Cardiac fibroblast (primary cell): ENCODE results near the gene ARPC5L.

Experiments used
- DNase-seq, 2 donors: peaks; one replicate each; pipeline versions ENCODE4 v3.0.0 to v3.0.0-alpha.2; 2010; ENCODE audit warnings: low read depth in 2 of 2
- H3K4me3 ChIP-seq, 2 donors: replicated peaks in 1 of 2; 1 replicate in 1 of 2; 2 replicates in 1 of 2; pipeline ENCODE4 v1.5.1; 2011; ENCODE audit warnings: low read depth in 2 of 2, low read length in 2 of 2, mild to moderate bottlenecking in 2 of 2, moderate library complexity in 1 of 2
- TF ChIP-seq, protein P1 (sequence below): IDR thresholded peaks from one replicate; pipeline ENCODE4 v1.5.1; 2011; ENCODE audit warnings: low read depth, mild to moderate bottlenecking, low read length, inconsistent platforms

ARPC5L gene

DNA sequence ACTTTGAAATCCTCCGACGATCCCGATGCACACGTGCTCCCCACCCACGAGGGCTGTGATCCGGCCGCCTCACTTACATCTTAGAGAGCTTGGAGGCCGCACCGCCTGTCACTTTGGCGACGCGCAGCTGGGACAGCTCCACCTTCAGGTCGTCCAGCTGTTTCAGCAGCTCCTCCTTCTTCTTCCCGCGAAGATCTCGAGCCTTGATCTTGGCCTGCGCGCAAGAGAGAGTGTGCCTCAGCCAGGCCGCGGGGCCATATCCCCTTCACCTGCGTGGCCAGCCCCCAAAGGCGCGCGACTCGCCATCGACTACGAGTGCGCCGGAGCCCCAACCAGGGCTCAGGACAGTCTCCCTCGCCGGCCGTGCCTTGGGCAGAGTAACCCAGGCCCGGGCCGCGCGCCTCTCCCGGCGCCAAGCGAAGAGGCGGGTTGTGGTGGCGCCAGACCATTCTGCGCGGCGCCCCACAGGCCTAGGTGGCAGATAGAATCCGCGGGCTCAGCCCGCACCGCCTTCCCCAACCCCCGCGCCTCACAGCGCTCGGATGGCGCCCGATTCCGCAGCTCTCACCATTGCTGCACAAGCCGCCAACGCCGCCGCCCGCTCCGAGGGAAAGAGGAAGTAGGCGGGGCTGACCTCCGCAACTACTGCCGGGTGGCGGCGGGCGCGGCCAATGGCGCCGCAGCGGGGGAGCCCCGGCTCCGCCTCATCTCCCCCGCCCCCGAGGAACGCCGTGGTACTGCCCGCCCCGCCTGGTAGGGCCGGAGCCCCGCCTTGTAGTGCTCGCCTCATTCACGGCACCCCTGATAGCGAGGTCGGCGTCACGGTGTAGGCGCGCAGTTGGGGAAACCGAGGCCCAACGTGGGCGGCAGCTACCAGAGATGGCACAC lies at the start of gene ARPC5L, which contains the start of gene RPL35:
ARPC5L (plus strand) TSS at position 789 of the 888 bp plus-strand sequence. CDS start 7,161 bp downstream, outside the sequence.
RPL35 (minus strand) TSS at position 616 of the 888 bp plus-strand sequence; CDS start at position 571, 45 bp downstream.
- DNase-seq = peak; percentile 92 to 96
- peak within 1 kb of the TSS; percentile 80 to 81 for H3K4me3 ChIP-seq
- TF ChIP-seq, protein P1, sequence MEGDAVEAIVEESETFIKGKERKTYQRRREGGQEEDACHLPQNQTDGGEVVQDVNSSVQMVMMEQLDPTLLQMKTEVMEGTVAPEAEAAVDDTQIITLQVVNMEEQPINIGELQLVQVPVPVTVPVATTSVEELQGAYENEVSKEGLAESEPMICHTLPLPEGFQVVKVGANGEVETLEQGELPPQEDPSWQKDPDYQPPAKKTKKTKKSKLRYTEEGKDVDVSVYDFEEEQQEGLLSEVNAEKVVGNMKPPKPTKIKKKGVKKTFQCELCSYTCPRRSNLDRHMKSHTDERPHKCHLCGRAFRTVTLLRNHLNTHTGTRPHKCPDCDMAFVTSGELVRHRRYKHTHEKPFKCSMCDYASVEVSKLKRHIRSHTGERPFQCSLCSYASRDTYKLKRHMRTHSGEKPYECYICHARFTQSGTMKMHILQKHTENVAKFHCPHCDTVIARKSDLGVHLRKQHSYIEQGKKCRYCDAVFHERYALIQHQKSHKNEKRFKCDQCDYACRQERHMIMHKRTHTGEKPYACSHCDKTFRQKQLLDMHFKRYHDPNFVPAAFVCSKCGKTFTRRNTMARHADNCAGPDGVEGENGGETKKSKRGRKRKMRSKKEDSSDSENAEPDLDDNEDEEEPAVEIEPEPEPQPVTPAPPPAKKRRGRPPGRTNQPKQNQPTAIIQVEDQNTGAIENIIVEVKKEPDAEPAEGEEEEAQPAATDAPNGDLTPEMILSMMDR = no peak

DNA sequence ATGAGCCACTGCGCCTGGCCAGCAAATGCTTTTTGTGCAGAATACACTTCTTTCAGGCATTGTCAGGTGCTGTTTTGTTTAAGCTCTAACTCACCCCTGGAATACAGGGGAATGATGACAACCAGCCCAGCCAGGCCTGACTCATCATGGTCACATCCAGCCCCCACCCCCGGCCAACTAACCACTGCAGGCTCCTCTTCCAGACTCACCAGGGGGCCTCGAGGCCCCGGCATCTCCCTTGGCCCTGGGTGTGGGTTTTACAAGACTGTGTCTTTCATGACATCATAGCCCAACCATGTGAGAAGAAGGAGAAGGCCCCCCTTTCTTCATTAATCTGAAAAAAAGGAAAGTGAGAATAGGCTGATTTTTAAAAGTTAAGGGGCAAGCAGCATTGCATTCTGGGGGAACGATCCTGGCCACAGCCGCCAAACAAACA lies 49.5 kb upstream of the ARPC5L start:
- TF ChIP-seq, protein P1 = no peak
- H3K4me3 ChIP-seq = no peak overlapping the region
- peak; percentile 92 to 95 for DNase-seq

DNA sequence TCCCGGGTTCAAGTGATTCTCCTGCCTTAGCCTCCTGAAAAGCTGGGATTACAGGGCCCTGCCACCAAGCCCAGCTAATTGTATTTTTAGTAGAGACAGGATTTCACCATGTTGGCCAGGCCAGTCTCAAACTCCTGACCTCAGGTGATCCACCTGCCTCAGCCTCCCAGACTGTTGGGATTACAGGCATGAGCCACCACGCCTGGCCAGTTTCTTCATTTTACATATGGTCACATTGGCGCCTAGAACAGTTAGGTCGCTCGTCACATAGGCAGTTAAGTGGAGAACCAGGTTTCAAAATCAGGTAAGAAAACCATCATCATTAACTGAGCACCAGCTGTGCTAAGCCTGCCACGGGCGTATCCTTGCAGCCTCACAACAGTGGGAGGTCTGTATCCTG lies 48.9 kb upstream of the ARPC5L start:
- DNase-seq = no peak

DNA sequence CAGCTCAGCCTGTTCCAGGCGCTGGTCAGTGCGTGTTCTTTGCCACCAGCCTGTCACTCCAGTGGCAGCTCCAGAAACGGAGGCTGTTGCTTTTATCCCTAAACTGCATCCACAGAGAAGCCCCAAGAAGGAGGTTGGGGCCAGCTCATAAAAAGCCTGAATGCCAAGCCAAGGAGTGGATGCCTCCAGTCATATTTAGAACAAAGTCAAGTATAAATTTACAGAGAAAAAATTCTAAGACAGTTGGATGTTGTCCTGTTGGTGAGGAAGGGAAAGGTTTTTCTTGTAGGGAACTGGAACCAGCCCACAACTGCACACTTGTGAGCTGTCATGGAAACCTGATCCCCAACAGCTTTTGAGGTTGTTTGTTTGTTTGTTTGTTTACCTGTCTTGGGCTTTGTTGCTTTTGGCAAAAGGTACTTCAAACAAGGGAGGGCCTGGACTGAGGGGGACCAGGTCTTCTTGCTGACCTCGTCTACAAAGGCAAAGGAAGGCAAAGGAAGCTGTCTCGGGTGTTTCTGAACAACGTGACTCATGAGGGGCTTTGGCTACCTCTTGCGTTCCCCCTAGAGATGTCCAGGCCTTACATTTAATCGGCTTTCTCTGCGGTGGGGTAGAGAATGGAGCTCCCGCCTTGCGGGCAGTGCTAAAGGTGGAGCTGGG lies 48.3 kb upstream of the ARPC5L start:
- H3K4me3 ChIP-seq = no peak overlapping the region
- TF ChIP-seq, protein P1 = no peak
- no peak for DNase-seq

More for the DNA sequence above, 48.9 kb upstream of the ARPC5L start:
- TF ChIP-seq, protein P1 = no peak
- no peak overlapping the region for H3K4me3 ChIP-seq

DNA sequence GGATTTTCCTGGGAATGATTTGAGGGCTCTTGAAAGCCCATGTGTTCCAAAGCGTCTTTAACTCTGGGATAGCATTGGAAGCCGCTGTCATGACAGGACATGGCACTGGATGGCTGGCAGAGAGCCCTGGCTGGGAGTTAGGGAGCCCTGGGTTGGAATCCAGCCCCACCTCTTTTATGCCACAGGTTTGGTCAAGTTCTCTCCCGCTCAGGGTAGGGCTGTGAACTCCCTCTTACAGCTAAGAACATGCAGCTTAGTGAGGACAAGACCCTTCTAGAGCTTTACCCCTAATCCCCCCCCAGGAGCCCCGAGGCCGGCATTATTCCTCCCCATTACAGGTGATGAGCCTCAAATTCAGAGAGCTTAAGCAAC lies 47.8 kb upstream of the ARPC5L start:
- TF ChIP-seq, protein P1 = no peak
- no peak for DNase-seq
- H3K4me3 ChIP-seq = no peak overlapping the region

DNA sequence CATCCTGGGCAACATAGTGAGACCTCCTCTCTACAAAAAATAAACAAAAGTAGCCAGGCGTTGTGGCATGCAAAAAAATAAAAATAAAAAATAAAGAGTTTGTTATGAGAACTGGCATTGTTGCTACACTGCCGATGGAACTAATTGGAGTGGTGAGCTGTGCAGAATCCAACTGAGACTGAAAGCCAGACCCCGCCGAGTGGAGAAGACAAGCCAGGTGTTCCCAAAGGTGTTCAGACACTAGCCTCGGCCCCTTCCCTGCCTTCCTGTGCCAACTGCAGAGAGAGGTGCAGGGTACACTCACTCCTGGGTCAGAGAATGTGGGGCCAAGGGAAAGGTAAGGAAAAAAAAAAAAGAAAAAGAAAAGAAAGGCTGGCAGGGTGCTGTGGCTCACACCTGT lies 46.3 kb upstream of the ARPC5L start:
- DNase-seq = no peak
- TF ChIP-seq, protein P1 = no peak
- no peak overlapping the region for H3K4me3 ChIP-seq
